Spleen (tissue), 11 donors: ENCODE measurements around the gene ZNF486. TPM values are rescaled to one million over a fixed set of nuclear protein-coding genes. Genes with fewer than 3 reads are reported as not detected.
"Not testable (repeated sequence)": the region's sequence is repeated elsewhere in the genome, so short reads cannot be mapped to it uniquely, and the experiment has no call there.

Source experiments
- DNase-seq: peaks from one replicate; pipeline ENCODE4 v3.0.0-alpha.2; 2020
- H3K27ac ChIP-seq, 8 donors: fragments of 200-600 bp; sonication (generic) in 7 of 8; 1 replicate in 4 of 8; 2 replicates in 4 of 8; pipeline versions ENCODE4 v1.5.0 to v1.8.0; 2016 to 2021; ENCODE audit warnings: inconsistent platforms in 4 of 8, mild to moderate bottlenecking in 4 of 8, moderate library complexity in 1 of 8
- H3K27me3 ChIP-seq, 7 donors: fragments of 200-600 bp; sonication (generic) in 6 of 7; replicated peaks in 1 of 7; 1 replicate in 4 of 7; 2 replicates in 3 of 7; pipeline versions ENCODE4 v1.5.0 to v1.8.0; 2016 to 2021; ENCODE audit warnings: inconsistent platforms in 3 of 7, mild to moderate bottlenecking in 1 of 7
- H3K36me3 ChIP-seq, 6 donors: fragments of 200-600 bp; sonication (generic) in 5 of 6; 1 replicate in 4 of 6; 2 replicates in 2 of 6; pipeline versions ENCODE4 v1.5.0 to v1.8.0; 2016 to 2021; ENCODE audit warnings: inconsistent platforms in 2 of 6
- H3K4me1 ChIP-seq, 6 donors: fragments of 200-600 bp; sonication (generic) in 5 of 6; 1 replicate in 3 of 6; 2 replicates in 3 of 6; pipeline versions ENCODE4 v1.5.0 to v1.8.0; 2016 to 2021; ENCODE audit warnings: inconsistent platforms in 3 of 6
- H3K4me3 ChIP-seq, 8 donors: fragments of 200-600 bp; sonication (generic) in 7 of 8; 1 replicate in 4 of 8; 2 replicates in 4 of 8; pipeline versions ENCODE4 v1.5.0 to v1.8.0; 2016 to 2021; ENCODE audit warnings: inconsistent platforms in 4 of 8, mild to moderate bottlenecking in 4 of 8, moderate library complexity in 2 of 8
- H3K9me3 ChIP-seq, 8 donors: fragments of 200-600 bp; sonication (generic) in 7 of 8; 1 replicate in 4 of 8; 2 replicates in 4 of 8; pipeline versions ENCODE4 v1.5.0 to v1.8.0; 2016 to 2021; ENCODE audit warnings: inconsistent platforms in 4 of 8
- CTCF ChIP-seq, 11 experiments: fragments of 200-600 bp in 7 of 11; fragments of 450-650 bp in 4 of 11; sonication (generic) in 4 of 11; IDR thresholded peaks in 8 of 11; conservative IDR thresholded peaks in 3 of 11; 1 replicate in 7 of 11; 2 replicates in 4 of 11; pipeline versions ENCODE4 v1.4.0 to v1.8.0; 2016 to 2021; ENCODE audit warnings: antibody characterized with exemption in 11 of 11, inconsistent platforms in 4 of 11, mild to moderate bottlenecking in 1 of 11
- POLR2A ChIP-seq, 3 donors: fragments of 450-650 bp; IDR thresholded peaks; one replicate each; pipeline ENCODE4 v1.5.1; 2017; ENCODE audit warnings: antibody characterized with exemption in 3 of 3, mild to moderate bottlenecking in 1 of 3
- POLR2AphosphoS5 ChIP-seq, 3 donors: sonication (generic); formaldehyde crosslinking; IDR thresholded peaks; one replicate each; pipeline ENCODE4 v1.5.1; 2017; ENCODE audit warnings: antibody characterized with exemption in 3 of 3
- WGBS, 5 donors: extraction: QIAGEN DNeasy Blood & Tissue Kit in 3 of 5; methylation state at CpG; one replicate each; pipeline versions ENCODE4 v1.1.5 to v1.1.7; 2013 to 2018; 5-methylcytosine and 5-hydroxymethylcytosine counted together
- intact Hi-C: fragments of 100-400 bp; cut with DNase I; formaldehyde crosslinking; loops from one replicate; pipeline ENCODE4 v1.15.0; 2023; ENCODE audit warnings: low total_unique reads
- polyA plus RNA-seq, 3 donors: library from polyadenylated mRNA; stranded (reverse); fragments of 200-250 nt; gene quantifications; one replicate each; pipeline ENCODE4 v1.2.1, GENCODE V29; 2013
- small RNA-seq, 4 donors: library from RNA; depleted of rRNA; stranded (forward); fragments of <200 nt; gene quantifications; one replicate each; pipeline ENCODE3, GENCODE V24; 2016
- total RNA-seq, 7 donors: library from RNA; depleted of rRNA in 3 of 7; stranded (reverse); fragments of >200 nt in 3 of 7; fragmentation: NEBNext Ultra II Directional in 4 of 7; extraction: Animal tissue kit (Norgen Biotek cat#: 25700) in 4 of 7; gene quantifications; one replicate each; pipeline versions ENCODE4 v1.1.0 to v1.2.1, GENCODE V29; 2016 to 2021
- donor health status: healthy with polysubstance abuse.
- donor health status: DM: no; HTN: no; CAD: no; lungs with moderate emphysema.
- donor health status: DM: no; HTN: no; CAD: no.
- donor health status: Bipolar disorder and iron deficiency.
- donor health status: healthy.
- donor health status: DM: no; HTN: no; CAD: no.
- donor health status: DM: yes; HTN: yes; CAD: no.

Gene ZNF486
- total and polyA plus RNA-seq, 10 donors: 2.6 to 18.7 (median 8.5) TPM

GRCh38 chr19:20245309-20245708 is 78.3 kb downstream of the ZNF486 start:
- DNase-seq: no peak
- H3K27me3 ChIP-seq: no peaks in the 10 kb centered on the region
- no peaks in the 10 kb centered on the region for H3K9me3 ChIP-seq
- intact Hi-C loops: no loop called here
- no peaks in the 10 kb centered on the region for H3K36me3 ChIP-seq
- no peak overlapping the region for H3K4me3 ChIP-seq
- no peak overlapping the region for H3K27ac ChIP-seq
- no peak for TF ChIP-seq CTCF (IDR thresholded peaks at IDR 0.05 in 8 of 11, conservative IDR thresholded peaks at IDR 0.05 in 3 of 11)
- no peak for TF ChIP-seq POLR2A (IDR thresholded peaks at IDR 0.05)
- no peak for TF ChIP-seq POLR2AphosphoS5 (IDR thresholded peaks at IDR 0.05)
- no peaks in the 10 kb centered on the region for H3K4me1 ChIP-seq

DNA sequence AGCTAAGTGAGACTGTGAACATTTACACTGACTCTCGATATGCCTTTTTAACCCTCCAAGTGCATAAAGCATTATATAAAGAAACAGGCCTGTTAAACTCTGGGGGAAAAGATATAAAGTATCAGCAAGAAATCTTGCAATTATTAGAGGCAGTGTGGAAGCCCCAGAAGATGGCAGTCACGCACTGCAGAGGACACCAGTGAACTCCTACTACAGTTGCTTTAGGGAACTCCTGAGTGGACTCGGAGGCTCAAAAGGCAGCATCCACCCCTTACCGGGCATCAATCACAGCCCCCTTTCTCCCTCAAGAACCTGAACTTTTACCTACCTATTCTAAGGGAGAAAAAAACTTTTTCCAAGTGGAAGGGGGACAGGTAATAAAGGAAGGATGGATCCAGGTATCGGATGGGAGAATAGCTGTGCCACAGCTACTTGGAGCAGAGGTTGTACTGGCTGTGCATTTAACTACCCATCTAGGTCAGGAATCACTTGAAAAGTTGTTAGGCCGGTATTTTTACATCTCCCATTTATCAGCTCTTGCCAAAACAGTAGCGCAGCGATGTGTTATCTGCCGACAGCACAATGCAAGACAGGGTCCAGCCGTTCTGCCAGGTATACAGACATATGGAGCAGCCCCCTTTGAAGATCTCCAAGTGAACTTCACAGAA is 80.1 kb downstream of the ZNF486 start:
- no peaks in the 10 kb centered on the region for H3K27me3 ChIP-seq
- H3K4me1 ChIP-seq: no peaks in the 10 kb centered on the region
- no peak for DNase-seq
- H3K27ac ChIP-seq: no peak overlapping the region
- no peaks in the 10 kb centered on the region for H3K9me3 ChIP-seq
- WGBS, 5 donors: 54 to 70% (median 67%) methylated on average over 10 of the region's 10 CpGs
- H3K36me3 ChIP-seq: no peaks in the 10 kb centered on the region
- peak in 5 of 11 experiments; percentile 6 to 43 (median 25) for TF ChIP-seq CTCF (IDR thresholded peaks at IDR 0.05 in 8 of 11, conservative IDR thresholded peaks at IDR 0.05 in 3 of 11)
- TF ChIP-seq POLR2A (IDR thresholded peaks at IDR 0.05): no peak
- intact Hi-C loops: no loop called here
- no peak overlapping the region for H3K4me3 ChIP-seq

GRCh38 chr19:20248258-20248657 is 81.2 kb downstream of the ZNF486 start:
- H3K4me1 ChIP-seq, H3K4me3 ChIP-seq, H3K27me3 ChIP-seq, H3K27ac ChIP-seq, H3K36me3 ChIP-seq, DNase-seq, H3K9me3 ChIP-seq, intact Hi-C loops: not testable (repeated sequence)
- 62 to 87% (median 73%) methylated on average over 2 of the region's 2 CpGs for WGBS, 5 donors

Small RNA genes lying within 50 kb of the gene (small RNA-seq; reads per million reads assigned to genes)
- 0 to 0.23 (median 0) reads per million in 4 donors for gene AC011447.4

Other genes starting within 250 kb of the ZNF486 start
- 1 to 10 TPM; 4.4 to 9.7 (median 7.0) TPM for gene ZNF682, start 127.7 kb upstream of the ZNF486 start, total RNA-seq
- gene ZNF682, start 127.7 kb upstream of the ZNF486 start, polyA plus RNA-seq: 10 to 100 TPM in 1 of 3 donors, 1 to 10 TPM in 2; 3.7 to 14.2 (median 7.3) TPM
- gene ZNF90, start 89.2 kb upstream of the ZNF486 start, total RNA-seq: 10 to 100 TPM in 2 of 7 donors, 1 to 10 TPM in 5; 2.7 to 12.3 (median 5.1) TPM
- gene ZNF90, start 89.2 kb upstream of the ZNF486 start, polyA plus RNA-seq: 1 to 10 TPM; 2.9 to 3.9 (median 2.9) TPM